ENCODE measurements around the gene HSPB2.
A peak's percentile ranks its signal among the peaks of the same experiment; 100 is the strongest.
"Not testable (repeated sequence)": the region's sequence is repeated elsewhere in the genome, so short reads cannot be mapped to it uniquely, and the experiment has no call there.

The HSPB2 gene

DNA sequence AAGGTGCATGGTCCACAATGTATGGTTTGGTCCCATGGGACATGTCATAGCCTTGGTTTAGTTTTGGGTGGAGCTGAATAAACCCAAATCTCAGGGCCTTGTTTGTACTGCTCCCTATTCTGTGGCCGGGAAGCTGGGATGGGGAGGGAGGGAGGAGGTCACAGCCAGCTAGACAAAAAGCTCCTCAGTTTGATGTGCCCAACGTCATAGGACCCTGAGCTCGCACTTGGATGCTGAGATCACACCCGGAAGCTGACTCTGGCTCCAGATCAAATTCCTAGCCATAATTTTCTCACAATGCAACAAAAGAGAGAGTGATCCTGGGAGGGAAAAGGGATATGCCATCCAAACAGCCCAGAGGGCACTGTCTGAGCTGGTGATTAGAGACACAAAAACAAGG, 1.5 kb downstream of the HSPB2 start:
- DNase-seq (ENCODE audit: low read depth) = no peak

DNA sequence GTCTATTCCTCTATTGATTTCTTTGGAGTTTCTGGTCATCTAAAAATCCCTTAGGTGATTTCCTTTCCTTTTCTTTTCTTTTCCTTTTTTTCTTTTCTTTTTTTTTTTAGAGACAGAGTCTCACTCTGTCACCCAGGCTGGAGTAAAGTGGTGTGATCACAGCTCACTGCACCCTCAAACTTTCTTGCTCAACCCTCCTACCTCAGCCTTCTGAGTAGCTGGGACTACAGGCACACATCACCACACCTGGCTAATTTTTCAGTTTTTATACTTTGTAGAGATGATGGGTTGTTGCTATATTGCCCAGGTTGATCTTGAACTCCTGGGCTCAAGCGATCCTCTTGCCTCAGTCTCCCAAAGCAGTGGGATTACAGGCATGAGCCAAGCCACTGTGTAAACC, 4.2 kb downstream of the HSPB2 start:
- DNase-seq (ENCODE audit: low read depth) = no peak

DNA sequence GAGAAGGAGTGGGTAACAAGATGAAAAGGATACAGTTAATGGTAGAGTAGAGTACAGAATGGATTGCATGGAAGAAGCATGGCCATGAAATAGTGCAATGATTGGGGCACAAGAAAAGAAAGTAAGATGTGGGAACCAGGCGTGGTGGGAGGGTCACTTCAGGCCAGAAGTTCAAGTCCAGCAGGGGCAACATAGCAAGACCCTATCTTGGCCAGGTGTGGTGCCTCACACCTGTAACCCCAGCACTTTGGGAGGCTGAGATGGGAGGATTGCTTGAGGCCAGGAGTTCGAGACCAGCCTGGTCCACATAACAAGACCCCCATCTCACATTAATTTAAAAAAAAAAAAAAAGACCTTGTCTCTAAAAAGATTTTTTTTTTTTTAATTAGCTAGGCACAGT, 4.8 kb downstream of the HSPB2 start:
- no peak for DNase-seq (ENCODE audit: low read depth)

DNA sequence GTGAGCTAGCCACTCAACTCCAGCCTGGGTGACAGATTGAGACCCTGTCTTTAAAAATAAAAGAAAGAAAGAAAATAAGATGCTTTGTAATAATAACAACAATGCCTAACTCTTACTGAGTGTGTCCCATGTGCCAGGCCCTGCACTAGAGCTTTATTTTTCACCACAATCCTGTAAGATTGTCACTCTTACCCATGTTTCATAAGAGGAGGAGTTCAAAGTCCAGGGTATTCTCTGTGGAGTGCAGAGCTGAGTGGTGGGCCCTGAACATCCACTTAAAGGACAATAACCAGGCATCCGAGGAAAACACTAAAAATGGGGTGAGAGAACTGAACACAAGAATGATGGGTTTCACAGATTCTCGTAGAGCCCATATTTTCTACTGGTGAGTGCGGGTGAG, 5.3 kb downstream of the HSPB2 start:
- no peak for DNase-seq (ENCODE audit: low read depth)

DNA sequence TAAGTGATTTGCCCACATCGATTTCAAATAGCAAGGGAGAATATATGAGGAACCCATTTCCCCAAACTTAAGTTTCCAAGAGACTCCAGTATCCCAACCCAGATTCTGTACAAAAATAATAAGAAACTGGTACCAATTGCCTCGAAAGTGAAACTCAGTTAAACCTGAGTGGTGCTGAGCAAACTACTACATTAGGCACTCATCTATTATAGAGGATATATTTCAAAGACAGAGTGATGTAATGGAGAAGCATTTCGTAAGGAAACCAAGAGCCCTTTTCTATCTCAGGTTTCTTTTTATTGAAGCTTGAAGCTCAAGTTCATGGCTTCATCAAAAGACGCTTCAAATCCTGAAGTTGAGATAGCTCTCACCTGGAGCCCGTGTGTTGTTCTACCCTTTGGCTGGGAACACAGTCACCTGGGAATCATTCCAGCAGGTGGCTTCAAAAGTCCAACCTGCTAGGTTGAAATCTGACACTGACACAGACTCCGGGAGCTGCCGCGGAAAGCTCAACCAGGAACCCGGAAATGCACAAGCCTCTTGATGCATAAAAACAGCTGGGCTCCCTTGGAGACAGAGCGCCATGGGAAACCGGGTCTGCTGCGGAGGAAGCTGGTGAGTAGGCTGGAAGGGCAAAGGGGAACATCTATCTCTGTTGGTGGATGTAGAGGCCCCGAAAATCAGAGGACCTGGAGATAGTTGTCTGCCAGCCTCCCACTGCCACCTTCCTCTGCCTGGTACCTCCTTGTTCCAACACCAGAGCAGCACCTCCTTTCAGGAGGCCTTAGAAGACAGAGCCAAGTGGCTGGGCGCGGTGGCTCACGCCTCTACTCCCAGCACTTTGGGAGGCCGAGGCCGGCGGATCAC, 6.1 kb downstream of the HSPB2 start, which contains the start of gene C11orf52:
C11orf52 (plus strand) TSS at position 524 of the 867 bp plus-strand sequence; CDS start at position 584, 60 bp downstream.
- no peak for DNase-seq (ENCODE audit: low read depth)

DNA sequence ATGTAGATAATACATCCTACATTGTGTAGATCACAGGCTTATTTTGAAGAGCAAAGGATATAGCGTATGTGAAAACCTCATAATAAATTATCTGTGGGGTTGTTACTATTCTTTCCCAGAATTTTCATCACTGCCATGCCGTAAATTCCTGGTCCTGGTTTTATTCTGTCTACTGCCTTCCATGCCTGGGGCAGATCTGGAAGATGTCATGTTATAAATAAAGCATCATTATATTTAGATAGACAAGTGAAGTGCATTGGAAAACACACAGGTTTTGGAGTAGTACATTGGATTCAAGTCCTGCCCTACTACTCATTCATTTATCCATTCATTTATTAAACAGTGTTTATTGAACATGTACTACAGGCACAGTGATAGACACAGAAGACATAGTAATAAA, 8.4 kb downstream of the HSPB2 start:
- DNase-seq (ENCODE audit: low read depth) = no peak

DNA sequence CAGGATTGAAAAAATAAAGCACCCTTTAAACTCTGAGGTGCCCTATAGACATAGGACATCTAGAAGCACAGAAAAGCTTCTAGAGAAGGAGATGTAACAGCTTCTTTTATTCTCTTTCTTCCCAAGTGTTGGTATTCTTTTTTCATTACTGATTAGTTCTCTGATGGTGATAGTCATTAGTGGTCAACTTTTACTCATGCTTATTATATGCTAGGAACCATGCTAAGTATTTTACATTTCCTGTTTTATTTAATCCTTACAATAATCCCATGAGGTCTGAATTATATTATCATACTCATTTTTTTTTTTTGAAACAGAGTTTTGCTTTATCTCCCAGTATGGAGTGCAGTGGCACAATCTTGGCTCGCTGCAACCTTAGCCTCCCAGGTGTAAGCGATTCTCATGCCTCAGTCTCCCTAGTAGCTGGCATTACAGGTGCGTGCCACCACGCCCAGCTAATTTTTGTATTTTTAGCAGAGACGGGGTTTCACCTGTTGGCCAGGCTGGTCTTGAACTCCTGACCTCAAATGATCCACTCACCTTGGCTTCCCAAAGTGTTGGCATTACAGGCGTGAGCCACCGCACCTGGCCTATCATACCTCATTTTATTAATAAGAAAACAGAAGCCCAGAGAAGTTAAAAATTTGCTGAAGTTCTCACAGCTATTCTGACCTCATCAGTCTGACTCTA, 9.2 kb downstream of the HSPB2 start:
- no peak for DNase-seq (ENCODE audit: low read depth)

DNA sequence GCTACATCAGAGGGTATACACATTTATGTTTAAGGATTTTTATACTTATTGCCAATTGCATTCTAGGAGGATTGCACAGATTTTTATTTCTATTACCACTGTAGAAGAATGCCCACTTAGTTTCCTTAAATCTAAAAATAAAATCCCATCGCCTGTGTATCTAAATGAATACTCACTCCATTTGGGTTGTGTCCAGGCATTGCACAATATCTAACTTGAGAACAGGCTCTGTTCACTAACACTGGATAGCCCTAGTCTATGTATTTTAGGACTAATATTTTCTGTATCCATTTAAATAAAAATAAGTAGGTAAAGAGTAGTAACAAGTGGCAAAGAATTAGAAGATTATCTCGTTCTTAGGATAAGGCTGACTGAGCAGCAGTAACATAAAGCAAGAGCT, 10.3 kb downstream of the HSPB2 start:
- DNase-seq (ENCODE audit: low read depth) = no peak

DNA sequence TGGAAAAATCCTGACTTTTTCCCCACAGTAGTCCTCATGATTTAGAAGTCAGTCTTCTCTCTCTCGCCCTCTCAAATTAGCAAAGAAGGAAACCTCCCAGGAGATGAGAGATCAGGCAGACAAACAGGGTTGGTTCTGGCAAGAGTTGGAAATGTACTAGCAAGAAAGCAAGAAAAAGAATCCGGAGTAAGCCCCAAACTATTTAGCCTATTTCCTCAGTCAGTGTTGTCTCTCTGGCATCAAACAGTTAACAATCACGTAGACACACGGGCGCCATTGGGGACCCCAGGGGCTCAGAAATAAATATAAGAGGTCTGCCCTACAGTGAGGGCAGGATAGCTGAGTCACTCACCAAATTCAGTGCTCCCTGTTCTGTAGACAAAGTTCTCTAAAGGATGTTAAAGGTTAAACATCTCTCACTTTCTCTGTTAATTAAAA, 10.8 kb downstream of the HSPB2 start:
- no peak for DNase-seq (ENCODE audit: low read depth)

DNA sequence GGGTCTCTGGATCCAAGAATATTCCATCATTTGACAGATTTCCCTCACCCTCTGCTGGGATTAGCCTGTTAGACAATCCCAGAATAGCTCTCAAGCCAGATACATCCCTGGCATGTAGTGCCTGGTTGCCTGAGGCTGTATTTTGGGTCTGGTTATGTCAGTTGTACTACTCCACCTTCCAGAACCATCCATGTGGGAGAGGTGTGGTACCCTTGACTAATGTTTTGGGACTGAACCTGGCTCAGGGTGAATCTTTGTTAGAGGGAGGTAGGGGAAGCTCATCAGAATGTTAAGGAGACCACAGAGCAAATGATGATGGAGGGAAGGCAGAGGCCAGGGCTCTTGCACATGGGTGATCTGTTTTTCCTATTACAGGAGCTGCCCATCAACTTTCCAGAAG, 11.4 kb downstream of the HSPB2 start:
- no peak for DNase-seq (ENCODE audit: low read depth)

DNA sequence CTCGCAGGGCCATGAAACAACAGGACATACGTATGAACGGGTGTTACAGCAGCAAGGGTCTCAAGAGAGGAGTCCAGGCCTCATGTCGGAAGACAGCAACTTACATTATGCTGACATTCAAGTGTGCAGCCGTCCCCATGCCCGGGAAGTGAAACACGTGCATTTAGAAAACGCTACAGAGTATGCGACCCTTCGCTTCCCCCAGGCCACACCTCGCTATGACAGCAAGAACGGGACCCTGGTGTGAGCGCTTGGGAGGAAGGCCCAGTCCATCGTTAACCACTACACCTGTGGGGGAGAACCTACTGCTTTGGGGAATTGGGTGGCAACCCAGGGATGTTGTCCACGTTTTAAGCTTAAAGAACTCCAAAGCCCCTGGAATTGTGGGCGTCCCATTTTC, 13.4 kb downstream of the HSPB2 start:
- no peak for DNase-seq (ENCODE audit: low read depth)

DNA sequence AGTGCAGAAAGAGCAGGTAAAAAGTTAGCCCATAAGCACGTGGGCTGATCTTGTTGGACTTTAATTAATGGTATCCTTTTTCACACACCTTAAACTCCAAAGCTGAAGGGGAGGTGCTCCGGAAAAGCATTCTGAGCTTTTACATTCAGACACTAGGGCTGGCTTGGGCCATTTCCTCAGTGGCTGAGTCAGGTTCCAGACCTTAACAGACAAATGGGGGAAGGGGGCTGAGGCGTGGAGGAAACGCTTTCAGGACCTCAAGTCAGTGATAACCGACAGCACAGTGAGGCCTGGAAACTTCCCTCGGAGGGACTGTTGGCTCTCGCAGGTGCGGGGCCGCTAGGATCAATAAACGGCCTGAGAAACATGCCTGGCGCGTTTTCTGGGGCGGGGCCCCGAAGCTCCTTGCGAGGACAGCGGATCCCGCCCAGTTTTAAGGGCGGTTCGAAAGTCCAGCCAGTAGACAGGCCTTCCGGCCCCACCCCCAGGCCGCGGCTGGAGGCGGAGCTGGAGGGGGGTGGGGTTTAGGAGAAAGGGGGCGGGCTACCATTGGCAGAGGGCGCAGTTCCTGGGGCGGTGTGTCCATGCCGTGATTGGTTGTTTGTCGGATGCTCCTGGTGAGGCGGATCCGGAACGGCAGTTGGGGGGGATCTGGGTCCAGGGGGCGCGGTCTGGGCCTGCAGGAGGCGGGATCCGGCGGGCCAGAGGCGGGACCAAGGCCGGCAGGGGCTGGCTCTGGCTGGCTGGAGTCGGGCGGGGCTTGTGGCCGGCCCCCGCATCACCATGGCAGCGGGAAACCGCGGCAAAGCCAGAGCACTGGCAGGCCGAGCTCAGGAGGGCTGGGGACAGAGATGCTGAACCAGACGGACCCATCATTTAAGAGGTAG, 14.2 kb downstream of the HSPB2 start:
- peak; percentile 90 for DNase-seq (ENCODE audit: low read depth)

DNA sequence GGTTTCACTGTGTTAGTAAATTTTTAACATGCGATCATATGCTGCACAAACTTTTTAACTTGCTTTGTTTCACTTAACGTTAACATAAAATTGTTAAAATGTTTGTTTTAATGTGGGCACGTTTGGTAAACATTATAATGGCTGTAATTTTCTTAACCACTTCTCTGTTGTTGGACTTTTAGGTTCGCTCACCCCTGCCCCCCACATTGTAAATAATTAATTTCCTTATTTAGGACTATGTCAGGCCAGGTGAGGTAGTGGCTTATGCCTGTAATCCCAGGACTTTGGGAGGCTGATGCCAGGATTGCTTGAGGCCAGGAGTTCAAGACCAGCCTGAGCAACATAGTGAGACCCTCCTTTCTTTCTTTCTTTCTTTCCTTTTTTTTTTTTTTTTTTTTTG, 17.9 kb downstream of the HSPB2 start:
- no peak for DNase-seq (ENCODE audit: low read depth)

DNA sequence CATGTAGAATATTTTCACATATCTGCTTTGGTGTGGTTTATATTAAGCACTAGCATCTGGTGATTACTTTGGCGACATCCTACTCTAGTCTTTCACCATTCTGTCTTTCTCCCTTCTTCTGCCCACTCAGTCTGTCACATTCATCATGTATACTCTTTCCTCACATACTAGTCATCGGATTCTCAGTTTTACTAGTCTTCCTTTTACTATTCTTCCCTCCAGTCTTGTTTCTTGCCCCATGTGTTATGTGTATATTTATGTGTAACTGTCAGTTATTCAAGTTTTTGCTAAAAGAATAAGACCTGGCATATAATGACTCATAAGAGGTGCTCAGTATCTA, 20.0 kb downstream of the HSPB2 start:
- no peak for DNase-seq (ENCODE audit: low read depth)

DNA sequence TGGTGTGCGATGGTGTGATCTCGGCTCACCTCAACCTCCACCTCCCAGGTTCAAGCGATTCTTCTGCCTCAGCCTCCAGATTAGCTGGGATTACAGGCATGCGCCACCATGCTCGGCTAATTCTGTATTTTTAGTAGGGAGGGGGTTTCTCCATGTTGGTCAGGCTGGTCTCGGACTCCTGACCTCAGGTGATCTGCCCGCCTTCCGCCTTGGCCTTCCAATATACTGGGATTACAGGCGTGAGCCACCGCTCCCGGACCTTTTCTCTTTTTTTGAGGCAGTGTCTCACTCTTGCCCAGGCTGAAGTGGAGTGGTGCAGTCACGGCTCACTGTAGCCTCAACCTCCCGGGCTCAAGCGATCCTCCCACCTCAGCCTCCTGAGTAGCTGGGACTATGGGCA, 20.6 kb downstream of the HSPB2 start:
- not testable (repeated sequence) for DNase-seq (ENCODE audit: low read depth)

DNA sequence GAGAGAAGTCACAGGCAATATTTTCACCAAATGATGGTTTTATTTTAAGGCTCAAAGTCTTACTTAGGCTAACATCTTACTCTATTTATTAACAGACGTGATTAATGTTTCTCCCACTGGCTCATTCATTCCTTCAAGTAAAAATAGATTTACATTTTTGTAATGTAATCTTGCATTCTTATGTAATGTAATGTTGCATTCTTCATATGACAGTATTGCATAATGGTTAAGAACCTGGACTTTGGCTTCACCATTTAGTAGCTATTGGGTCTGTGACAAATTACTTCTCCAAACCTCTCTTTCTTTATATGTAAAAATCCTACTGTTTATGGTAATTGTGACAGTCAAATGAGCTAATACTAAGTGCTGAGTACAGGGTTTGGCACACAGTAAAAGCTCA, 21.3 kb downstream of the HSPB2 start:
- no peak for DNase-seq (ENCODE audit: low read depth)

DNA sequence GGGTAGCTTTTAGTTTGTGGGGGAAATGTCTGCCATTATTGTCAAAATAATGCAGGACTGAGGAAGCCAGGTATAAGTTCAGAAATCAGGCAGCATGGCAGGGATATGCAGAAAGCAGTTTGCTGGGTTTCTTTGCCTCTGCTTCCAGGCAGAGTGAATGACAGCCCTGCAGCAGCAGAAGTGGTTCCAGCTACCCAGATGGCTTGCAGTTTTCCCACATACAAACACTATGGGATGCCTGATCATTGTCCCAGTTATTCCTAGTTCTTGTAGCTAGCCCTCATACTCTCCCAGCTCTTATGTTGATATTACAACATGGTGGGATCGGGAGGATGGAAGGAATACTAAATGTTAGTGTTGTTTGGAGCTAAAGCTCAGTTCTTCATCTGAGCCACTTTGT, 21.8 kb downstream of the HSPB2 start:
- no peak for DNase-seq (ENCODE audit: low read depth)

DNA sequence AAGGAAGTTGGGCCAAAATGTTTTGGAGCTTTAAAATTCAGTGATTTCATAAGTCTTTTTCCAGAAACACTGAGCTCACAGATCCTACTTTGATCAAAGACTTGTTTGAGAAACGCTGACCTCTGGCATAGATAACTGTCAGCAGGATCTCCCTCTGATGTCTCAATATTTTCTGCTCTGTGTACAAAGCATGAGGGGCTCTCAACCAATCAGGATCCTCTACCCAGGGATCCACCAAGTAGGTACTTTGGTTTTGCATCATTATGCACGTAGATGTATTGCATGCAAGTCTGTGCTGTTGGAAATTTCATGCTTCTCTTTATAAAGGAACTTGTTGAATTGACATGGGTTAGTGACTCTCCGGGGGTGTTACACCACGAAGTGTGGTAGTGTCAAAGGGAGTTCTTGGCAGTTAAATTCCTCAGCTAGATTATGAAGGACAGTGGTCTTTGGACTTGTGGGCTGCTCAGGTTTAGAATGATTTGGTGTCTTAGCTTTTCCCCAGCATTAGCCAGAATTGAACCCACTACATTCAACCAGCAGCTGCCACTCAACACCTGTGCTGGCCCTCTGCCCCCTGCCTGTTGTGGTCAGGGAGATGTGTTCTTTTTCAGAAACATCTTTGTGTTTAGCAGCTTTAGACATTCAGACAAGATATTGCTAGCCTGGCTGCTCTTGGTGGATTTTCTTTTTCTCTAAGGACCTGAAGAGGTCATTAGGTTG, 22.9 kb downstream of the HSPB2 start:
- DNase-seq (ENCODE audit: low read depth) = no peak

DNA sequence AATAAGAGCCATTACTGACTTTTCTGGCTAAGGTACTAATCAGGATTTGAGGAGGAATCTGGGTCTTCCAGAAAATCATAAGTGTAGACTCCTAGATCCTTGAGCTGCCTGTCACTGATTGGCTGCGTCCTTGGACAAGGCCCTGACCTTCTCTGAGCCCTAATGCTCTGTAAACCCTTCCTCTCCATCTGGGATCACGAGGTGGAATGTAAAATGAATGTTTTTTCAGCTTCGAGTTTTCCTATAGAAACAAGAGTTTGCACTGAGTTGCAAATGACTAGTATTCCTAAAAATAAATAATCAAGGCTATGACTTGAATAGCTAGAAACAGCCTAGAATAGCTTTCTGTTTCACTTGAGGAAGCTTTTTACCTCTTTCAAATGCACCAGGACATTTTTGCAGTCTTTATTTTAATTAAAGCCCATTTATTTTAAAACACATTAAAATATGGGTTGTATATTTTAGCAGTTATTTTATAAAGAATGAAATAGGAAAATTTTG, 23.6 kb downstream of the HSPB2 start:
- DNase-seq (ENCODE audit: low read depth) = no peak

DNA sequence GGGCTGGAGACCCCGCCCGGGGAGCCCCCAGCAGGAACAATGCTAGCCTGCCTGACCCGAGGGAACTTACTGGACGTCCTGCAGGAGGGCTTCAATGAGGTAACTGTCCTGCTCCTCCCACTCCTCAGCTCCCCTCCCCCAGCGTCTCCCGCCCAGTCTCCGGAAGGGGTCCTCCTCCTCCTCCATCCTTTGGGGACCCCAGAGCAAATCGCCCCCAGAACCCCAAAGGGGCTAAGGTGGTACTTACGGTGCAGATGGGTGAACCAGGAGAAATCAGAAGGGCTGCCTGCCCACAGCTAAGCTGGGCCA, 24.9 kb downstream of the HSPB2 start:
- DNase-seq (ENCODE audit: low read depth) = no peak

DNA sequence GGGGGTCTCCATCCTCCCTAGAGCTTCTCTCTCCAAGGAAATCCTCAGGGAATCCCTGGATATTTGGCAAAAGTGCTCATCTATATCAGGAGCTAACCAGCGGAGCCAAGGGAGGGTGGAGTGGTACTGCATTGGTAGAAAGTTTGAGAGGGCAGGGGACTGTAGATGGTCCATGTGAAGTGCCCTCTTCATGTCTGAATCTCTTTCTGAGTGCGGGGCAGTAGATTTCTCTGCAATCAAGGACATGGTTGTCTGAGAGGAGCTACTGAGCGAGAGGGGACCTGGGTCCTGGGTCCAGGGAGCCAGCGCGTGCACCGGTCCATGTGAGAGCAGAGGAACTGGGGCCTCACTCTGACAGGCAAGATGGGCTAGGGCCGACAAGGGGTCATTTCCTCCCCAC, 25.3 kb downstream of the HSPB2 start:
- no peak for DNase-seq (ENCODE audit: low read depth)

DNA sequence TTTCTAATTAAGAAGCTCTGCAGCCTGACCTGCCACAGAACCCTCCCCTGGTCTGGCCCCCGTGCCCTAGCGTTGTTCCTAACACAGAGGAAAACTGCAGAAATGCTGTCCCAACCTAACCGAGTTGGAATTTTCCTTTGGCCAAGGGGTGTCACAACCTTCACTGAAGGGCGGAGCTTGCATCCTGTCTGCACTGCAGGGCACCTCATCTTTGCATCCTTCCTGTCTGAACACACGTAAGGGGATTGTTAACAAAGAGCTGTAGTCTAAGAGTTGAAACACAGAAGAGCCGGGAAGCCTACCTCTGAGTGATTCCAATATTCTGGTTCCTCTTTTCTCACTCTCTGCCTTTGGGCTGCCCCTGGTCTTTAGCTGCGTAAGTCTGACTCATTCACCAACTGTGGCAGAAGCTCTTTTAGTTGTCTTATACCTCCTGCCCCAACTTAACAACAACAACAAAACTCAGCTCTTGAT, 26.2 kb downstream of the HSPB2 start:
- DNase-seq (ENCODE audit: low read depth) = no peak
